KOPT-K1 (cell line): ENCODE measurements around the gene AGXT2.

Experiments used
- H3K27ac ChIP-seq: fragments of 200-600 bp; sonication (generic); 2 replicates; pipeline ENCODE4 v1.5.1; 2016; ENCODE audit warnings: antibody characterized with exemption, mild to moderate bottlenecking, low read depth, low read length; ENCODE audit not compliant: poor library complexity, severe bottlenecking
- H3K36me3 ChIP-seq: fragments of 200-600 bp; sonication (generic); 2 replicates; pipeline ENCODE4 v1.5.1; 2017; ENCODE audit warnings: antibody characterized with exemption, mild to moderate bottlenecking, low read length, moderate library complexity; ENCODE audit not compliant: insufficient read depth
- H3K9me3 ChIP-seq: fragments of 200-600 bp; sonication (generic); 2 replicates; pipeline ENCODE4 v1.5.1; 2017; ENCODE audit warnings: antibody characterized with exemption, low read length, mild to moderate bottlenecking; ENCODE audit not compliant: insufficient read depth, poor library complexity, severe bottlenecking

The AGXT2 gene

DNA sequence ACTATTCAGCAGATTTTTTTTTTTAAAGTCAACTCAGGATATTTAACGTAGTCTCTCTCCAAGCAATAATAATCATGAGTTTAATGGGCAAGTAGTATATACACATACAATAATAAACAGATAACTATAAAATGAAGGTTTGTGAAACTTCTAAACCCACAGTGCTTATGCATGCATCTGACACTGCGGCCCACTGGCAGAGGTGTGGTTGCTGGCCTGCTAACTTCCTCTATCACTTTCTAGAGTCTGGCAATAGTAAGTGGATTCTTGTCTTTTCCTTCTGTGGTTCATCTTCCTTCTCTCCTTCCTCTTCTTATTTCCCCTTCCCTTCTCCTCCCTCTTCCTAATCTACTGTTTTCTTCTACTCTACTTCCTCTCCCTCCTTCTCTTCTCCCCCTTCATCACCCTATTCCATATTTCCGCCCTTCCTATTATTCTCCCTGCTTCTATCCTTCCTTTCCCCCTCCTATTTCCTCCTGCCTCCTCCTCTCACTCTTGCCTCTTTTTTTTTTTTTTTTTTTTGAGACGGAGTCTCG lies 18.6 kb upstream of the AGXT2 start:
- no peaks in the 10 kb centered on the region for H3K9me3 ChIP-seq
- H3K27ac ChIP-seq: no peak overlapping the region
- H3K36me3 ChIP-seq: no peaks in the 10 kb centered on the region

DNA sequence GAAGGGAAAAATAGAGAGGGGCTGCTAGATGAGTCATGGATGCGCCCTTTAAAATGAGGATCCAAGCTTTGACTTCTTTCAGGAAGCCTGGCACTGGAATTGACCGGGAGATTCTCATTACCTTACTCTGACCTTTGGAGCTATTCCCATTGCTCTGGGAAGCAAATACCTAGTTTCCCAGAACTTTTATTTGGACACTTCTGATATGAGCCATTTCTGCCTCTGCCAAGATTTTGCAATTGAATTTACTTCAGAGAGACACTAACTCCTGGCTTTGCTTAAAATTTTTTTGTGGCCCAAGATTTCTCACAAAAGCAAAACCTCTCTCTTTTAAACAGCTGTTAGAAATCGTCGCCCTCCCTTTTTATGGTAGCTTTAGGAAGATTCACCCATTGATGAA lies 15.7 kb upstream of the AGXT2 start:
- Histone ChIP-seq H3K9me3 (no peaks in the 10 kb centered on the region), H3K36me3 (no peaks in the 10 kb centered on the region), H3K27ac (no peak overlapping the region)

DNA sequence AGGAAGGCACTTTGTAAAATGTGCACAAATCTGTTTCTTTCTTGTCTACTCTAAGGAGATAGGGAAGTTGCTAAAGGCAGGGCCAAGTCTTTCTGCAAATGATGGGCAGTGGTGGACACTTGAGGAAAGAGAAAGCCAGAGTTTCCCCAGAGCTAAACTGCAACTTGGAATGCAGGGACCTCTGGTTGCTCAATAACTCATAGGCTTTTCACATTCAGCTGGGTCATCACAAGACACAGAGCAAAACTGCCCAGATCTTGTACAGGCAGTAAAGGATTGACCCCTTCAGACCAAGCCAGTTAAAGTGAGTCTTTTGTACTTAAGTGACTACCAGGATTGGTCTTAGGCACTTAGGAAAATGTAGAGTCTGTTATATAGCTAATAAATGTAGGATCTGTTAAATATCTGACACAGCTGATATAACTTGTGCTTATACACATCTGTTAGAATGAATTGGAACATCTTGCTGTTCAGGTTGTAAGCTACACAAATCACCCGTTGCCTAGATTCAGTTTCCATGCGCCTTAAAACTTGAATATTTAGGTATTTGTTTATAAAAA lies 13.5 kb upstream of the AGXT2 start:
- H3K9me3 ChIP-seq: no peaks in the 10 kb centered on the region
- no peaks in the 10 kb centered on the region for H3K36me3 ChIP-seq
- no peak overlapping the region for H3K27ac ChIP-seq

DNA sequence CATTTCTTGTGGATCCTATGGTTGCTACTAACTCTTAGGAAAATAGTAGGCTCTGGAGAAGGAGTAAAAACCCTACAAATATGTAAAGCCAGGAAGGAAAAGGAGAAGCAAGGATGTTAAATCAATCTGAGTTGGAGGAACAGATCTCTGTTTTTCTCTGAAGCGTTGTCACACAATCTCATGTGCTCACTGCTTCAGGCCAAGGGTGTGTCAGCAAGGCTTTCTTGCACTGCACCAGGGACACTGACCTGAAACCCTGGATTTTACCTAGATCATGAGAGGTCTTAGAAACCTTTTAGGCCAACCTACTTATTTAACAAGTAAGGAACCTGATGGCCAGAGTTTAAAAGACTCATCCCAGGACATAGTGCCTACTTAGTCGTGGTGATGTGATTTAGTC lies 12.5 kb upstream of the AGXT2 start:
- Histone ChIP-seq H3K36me3 (no peaks in the 10 kb centered on the region), H3K9me3 (no peaks in the 10 kb centered on the region), H3K27ac (no peak overlapping the region)

DNA sequence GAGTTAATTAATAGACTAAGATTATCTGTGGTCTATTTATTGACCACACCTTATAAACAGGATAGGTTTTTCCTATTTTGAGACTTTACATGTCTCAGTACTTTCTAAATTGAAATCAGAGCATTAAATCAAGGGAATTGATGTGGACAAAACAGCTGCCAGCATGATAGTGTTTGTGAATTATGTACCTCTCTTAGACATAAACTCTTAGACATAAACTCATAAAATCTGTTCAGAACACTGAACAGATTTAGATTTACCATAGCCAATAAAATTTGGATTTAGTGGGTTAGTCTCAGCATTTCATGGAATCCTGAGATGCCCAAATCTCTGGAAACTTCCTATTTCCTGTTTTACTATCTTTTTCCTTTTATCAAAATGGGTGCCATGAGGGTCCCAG lies 11.5 kb upstream of the AGXT2 start:
- H3K36me3 ChIP-seq: no peaks in the 10 kb centered on the region
- H3K27ac ChIP-seq: no peak overlapping the region
- no peaks in the 10 kb centered on the region for H3K9me3 ChIP-seq

DNA sequence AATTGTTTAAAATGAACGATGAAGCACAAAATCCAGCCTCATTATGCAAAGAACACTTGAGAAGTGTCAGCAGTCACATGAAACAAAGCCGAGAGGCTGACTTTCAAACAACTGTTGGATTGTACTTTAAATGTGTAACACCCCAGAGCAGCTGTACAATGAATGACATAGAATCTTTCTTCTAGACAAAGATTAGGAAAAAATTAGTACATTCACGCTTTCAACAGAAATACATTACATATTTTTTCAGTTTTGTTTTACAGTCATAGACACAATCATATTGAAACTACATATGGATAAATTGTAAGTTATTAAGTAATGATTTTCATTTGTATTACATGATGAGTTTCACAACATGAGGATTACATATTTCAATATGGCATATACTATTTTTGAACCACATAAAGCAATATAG lies 10.6 kb upstream of the AGXT2 start:
- no peak overlapping the region for H3K27ac ChIP-seq
- no peaks in the 10 kb centered on the region for H3K9me3 ChIP-seq
- H3K36me3 ChIP-seq: no peaks in the 10 kb centered on the region

DNA sequence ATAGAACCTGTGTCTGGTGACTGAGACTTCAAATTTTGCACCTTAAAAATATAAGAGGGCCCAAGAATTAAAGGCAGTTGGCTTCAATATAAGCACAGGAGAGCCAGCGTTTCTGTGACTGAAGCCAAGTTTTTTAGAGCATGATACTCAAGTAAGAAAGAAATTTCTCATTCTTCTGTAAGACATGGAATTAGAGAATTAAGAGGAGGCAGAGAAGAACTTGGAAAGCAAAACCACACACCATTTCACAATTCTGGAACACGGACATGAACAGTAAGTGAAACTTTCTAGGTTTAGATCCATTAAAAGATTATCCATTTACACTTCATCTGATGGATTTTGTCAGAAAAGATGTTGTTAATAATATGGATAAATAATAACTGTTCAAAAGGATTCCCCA lies 8.9 kb upstream of the AGXT2 start:
- Histone ChIP-seq H3K27ac (no peak overlapping the region), H3K9me3 (no peaks in the 10 kb centered on the region)

DNA sequence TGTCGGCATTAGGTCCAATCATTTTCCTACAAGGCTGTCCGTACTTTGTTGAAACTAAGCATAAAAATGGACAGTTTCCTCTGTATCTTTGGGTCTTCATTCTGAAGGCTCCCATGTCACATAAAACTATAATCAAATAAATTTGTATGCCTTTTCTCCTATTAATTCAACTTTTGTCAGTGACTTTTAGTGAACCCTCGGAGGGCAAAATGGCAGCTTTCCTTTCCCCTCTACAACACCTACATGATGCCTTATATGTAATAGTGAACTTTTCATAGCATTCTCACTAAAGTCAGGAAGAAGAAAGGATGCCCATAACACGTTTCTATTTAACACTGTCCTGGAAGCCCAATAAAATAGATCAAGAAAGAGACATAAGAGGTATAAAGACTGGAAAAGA lies 5.1 kb upstream of the AGXT2 start:
- no peaks in the 10 kb centered on the region for H3K9me3 ChIP-seq
- no peaks in the 10 kb centered on the region for H3K36me3 ChIP-seq

More for the DNA sequence above, 8.9 kb upstream of the AGXT2 start:
- no peaks in the 10 kb centered on the region for H3K36me3 ChIP-seq

DNA sequence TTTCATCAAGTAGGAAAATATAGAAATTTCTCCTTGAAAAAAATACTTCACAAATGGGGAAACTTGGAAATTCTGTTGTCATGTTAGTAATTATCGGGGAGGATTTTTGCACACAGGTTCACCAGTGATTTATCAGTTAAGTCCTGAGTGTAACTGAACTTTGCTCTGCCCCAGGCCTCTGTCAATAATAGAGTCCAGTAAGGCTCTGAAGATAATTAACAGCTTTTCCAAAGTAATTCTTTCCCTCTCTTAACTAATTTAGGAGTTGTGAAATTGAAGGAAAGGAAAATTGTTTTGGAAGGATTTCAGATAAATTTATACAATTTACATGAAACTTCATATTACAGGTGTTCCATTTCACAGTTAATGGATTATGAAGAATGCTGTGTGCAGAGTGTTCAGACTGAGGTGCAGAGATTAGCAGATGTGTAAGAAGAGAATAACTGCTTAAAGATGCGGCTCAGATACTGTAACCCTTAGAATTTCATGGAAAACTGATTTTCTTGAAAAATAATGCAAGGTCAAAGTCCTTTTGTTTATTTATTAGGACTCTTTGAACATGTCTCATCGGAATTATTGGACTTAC lies 2.9 kb upstream of the AGXT2 start:
- no peak overlapping the region for H3K27ac ChIP-seq
- no peaks in the 10 kb centered on the region for H3K9me3 ChIP-seq
- H3K36me3 ChIP-seq: no peaks in the 10 kb centered on the region

More for the DNA sequence above, 5.1 kb upstream of the AGXT2 start:
- H3K27ac ChIP-seq: no peak overlapping the region

DNA sequence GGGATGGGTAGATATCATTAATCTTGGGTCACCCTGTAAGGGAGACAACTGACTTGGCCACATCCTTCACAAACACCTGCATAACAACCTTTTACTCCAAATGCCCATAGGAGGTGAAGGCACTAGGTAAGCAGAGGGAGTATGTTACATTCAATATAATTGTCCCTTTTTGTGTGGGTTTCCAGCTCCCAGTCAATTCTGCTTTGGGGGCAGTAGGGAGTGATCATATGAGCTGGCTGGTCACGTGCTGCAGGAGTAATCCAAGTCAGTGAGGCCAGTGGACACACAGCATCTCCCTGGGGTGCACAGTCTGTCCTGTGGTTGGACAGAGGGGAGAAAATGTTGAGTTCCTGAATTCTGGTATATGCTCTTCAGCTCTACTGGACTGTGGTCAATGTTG lies 1.2 kb upstream of the AGXT2 start:
- Histone ChIP-seq H3K9me3 (no peaks in the 10 kb centered on the region), H3K27ac (no peak overlapping the region), H3K36me3 (no peaks in the 10 kb centered on the region)

DNA sequence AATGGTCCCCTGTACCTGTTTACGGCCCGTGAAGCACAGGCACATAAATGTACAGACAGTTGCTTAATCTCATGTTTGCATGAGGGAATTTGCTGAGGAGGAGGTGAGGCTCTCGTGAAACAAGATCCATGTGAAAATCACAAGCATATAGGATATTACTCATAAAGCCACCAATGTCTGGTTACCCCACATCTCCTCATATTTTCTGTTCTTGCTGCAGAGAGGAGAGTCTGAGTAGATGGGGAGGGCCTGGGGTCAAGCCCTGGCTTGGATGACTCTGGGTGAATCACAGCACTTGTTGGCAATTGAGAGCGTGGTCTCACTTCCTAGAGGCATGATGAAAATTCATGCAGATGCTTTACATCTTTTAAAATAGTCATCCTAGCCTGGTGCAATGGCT lies 975 bp downstream of the AGXT2 start:
- Histone ChIP-seq H3K9me3 (no peaks in the 10 kb centered on the region), H3K36me3 (no peaks in the 10 kb centered on the region), H3K27ac (no peak overlapping the region)

DNA sequence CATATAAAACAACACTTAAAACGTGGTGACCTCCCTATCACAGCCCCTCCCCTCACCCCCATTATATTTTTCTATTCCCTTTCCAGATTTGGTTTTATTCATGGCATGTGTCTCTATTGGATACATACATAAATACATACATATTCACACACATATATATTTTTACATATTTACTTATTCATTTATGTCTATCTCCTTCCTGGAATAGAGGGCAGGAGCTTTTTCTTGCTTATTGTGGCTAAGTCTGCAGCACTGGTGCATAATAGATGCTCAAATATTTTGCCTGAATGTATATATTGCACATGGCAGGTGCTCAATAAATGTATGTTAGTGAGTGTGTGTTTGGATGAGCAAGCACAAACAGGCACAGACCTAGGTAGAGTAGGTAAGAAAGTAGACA lies 2.5 kb downstream of the AGXT2 start:
- no peaks in the 10 kb centered on the region for H3K9me3 ChIP-seq
- no peaks in the 10 kb centered on the region for H3K36me3 ChIP-seq
- H3K27ac ChIP-seq: no peak overlapping the region

DNA sequence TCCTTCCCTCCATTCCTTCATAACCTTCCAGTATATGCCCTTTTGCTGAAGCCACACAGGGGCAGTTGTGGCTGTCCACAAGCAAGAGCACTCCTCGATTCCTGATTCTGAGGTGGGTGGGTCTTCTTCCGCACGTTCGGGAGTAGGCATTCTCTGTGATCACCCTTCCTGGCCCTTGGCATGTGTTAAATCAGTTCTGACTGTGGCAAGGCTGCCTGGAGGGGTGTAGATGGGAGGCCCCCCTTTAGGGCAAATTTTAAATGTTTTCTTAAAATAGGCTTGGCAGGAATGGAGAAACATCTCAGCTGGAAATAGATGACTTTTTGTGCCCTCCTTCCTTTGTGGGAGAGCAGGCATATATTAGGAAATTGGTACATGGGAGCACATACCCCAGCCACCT lies 3.1 kb downstream of the AGXT2 start:
- Histone ChIP-seq H3K9me3 (no peaks in the 10 kb centered on the region), H3K27ac (no peak overlapping the region), H3K36me3 (no peaks in the 10 kb centered on the region)

DNA sequence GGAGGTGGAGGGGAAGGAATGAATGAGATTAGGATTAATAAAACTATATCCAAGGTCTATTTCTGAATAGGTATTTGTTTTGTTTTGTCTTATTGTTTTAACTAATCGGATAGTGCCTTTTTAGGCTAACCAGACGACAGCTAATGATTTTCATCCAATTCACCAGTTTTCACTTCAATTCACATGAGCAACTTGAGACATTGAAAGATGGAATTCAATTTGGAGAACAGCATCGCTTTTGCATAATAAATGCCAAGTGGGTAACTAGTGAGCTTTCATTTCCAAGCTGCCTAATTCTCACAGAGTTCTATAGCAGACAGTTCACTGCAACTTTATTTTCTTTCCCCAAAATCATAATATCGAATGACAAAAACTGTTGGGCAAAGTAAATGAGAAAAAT lies 5.0 kb downstream of the AGXT2 start:
- no peak overlapping the region for H3K27ac ChIP-seq

DNA sequence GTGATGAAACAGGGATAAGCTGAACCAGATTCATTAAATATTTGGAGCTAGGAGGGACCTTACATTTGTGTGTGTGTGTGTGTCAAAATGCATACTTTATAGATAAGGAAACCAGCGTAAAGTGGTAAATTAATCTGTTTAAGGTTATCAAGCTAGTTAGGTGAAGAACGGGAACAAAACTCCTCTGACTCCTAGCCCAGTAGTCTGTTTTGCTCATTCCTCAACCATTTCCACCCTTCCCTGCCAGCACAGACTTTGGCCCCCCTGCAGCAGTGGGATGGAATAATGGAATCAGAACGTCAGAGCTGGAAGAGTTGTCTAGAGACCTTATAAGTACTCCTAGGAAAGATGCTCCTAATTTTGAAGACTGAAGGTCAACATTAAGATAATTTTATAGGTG lies 6.5 kb downstream of the AGXT2 start:
- H3K9me3 ChIP-seq: no peaks in the 10 kb centered on the region
- no peaks in the 10 kb centered on the region for H3K36me3 ChIP-seq
- H3K27ac ChIP-seq: no peak overlapping the region

More for the DNA sequence above, 5.0 kb downstream of the AGXT2 start:
- no peaks in the 10 kb centered on the region for H3K36me3 ChIP-seq
- H3K9me3 ChIP-seq: no peaks in the 10 kb centered on the region

DNA sequence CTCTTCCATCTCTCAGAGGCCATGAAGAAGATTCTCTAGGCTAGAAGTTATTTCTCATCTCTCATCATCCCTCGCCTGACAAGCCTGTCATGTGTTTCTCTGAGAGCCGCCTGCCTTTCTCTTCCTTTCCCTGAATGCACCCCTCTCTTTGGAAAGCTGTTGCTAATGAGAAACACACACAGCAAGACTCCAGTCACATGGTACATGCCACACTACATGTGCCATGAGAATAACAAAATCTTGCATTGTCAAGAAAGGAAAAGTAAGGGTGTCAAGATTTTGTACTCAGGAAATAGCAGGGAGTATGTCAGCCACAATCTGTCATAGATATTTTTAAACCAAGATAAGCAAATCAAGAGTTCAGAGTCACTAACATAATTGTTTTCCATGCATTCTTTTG lies 8.9 kb downstream of the AGXT2 start:
- H3K27ac ChIP-seq: no peak overlapping the region
- H3K9me3 ChIP-seq: no peaks in the 10 kb centered on the region
- H3K36me3 ChIP-seq: no peaks in the 10 kb centered on the region
